BE2C (cell line): Measurements from ENCODE around the gene PPL.

Experiments used
- DNase-seq: peaks from one replicate; pipeline ENCODE4 v3.0.0-alpha.2; 2020
- H3K27me3 ChIP-seq: fragments of 250-450 bp; sonication (Bioruptor Pico); 2 replicates; pipeline ENCODE4 v1.5.1; 2020; ENCODE audit warnings: mild to moderate bottlenecking
- H3K36me3 ChIP-seq: fragments of 250-450 bp; sonication (Bioruptor Pico); 2 replicates; pipeline ENCODE4 v1.5.1; 2020; ENCODE audit warnings: mild to moderate bottlenecking
- H3K4me1 ChIP-seq: fragments of 250-450 bp; sonication (Bioruptor Pico); 2 replicates; pipeline ENCODE4 v1.5.1; 2020
- H3K4me3 ChIP-seq: 2 replicates; pipeline ENCODE4 v1.5.1; 2011; ENCODE audit warnings: low read depth, low read length
- H3K9me3 ChIP-seq: fragments of 250-450 bp; sonication (Bioruptor Pico); 2 replicates; pipeline ENCODE4 v1.5.1; 2020
- CTCF ChIP-seq: IDR thresholded peaks from 2 replicates; pipeline ENCODE4 v1.5.1; 2012; ENCODE audit warnings: mild to moderate bottlenecking, low read depth, low read length

PPL gene

GRCh38 chr16:4908854-4909401, 28.0 kb downstream of the PPL start:
- TF ChIP-seq CTCF, result no peak

GRCh38 chr16:4904942-4905615, 31.9 kb downstream of the PPL start:
- Histone ChIP-seq H3K36me3 (no peaks in the 10 kb centered on the region), H3K9me3 (no peaks in the 10 kb centered on the region), H3K4me3 (no peak overlapping the region), H3K27me3 (peaks cover 20% of the 10 kb centered on the region), H3K4me1 (no peaks in the 10 kb centered on the region)
- no peak for TF ChIP-seq CTCF
- DNase-seq, result no peak

More at GRCh38 chr16:4908854-4909401, 28.0 kb downstream of the PPL start:
- no peaks in the 10 kb centered on the region for H3K9me3 ChIP-seq
- H3K36me3 ChIP-seq, result no peaks in the 10 kb centered on the region
- H3K4me1 ChIP-seq, result no peaks in the 10 kb centered on the region
- H3K4me3 ChIP-seq, result no peak overlapping the region
- peaks cover 17% of the 10 kb centered on the region for H3K27me3 ChIP-seq
- no peak for DNase-seq

GRCh38 chr16:4904108-4904941, 32.6 kb downstream of the PPL start:
- H3K9me3 ChIP-seq, result no peaks in the 10 kb centered on the region
- H3K4me3 ChIP-seq, result no peak overlapping the region
- H3K36me3 ChIP-seq, result no peaks in the 10 kb centered on the region
- peaks cover 20% of the 10 kb centered on the region for H3K27me3 ChIP-seq
- no peaks in the 10 kb centered on the region for H3K4me1 ChIP-seq
- no peak for TF ChIP-seq CTCF
- no peak for DNase-seq

GRCh38 chr16:4902038-4902437, 34.9 kb downstream of the PPL start:
- H3K4me1 ChIP-seq, result no peaks in the 10 kb centered on the region
- H3K4me3 ChIP-seq, result no peak overlapping the region
- DNase-seq, result no peak
- TF ChIP-seq CTCF, result no peak
- peaks cover 20% of the 10 kb centered on the region for H3K27me3 ChIP-seq
- no peaks in the 10 kb centered on the region for H3K9me3 ChIP-seq
- H3K36me3 ChIP-seq, result no peaks in the 10 kb centered on the region

GRCh38 chr16:4900750-4901149, 36.2 kb downstream of the PPL start:
- no peak for DNase-seq
- H3K27me3 ChIP-seq, result peaks cover 17% of the 10 kb centered on the region
- no peaks in the 10 kb centered on the region for H3K9me3 ChIP-seq
- no peaks in the 10 kb centered on the region for H3K36me3 ChIP-seq
- no peak for TF ChIP-seq CTCF
- no peaks in the 10 kb centered on the region for H3K4me1 ChIP-seq
- H3K4me3 ChIP-seq, result no peak overlapping the region

- H3K4me1 ChIP-seq, result no peaks in the 10 kb centered on the region
- DNase-seq, result no peak
- H3K27me3 ChIP-seq, result peaks cover 12% of the 10 kb centered on the region
- no peaks in the 10 kb centered on the region for H3K36me3 ChIP-seq
- no peak for TF ChIP-seq CTCF
- H3K9me3 ChIP-seq, result no peaks in the 10 kb centered on the region
- no peak overlapping the region for H3K4me3 ChIP-seq
Observed at GRCh38 chr16:4900036-4900435, 36.9 kb downstream of the PPL start.
